Measurements from ENCODE around the gene FBXO44. TPM values are rescaled to one million over a fixed set of nuclear protein-coding genes. Genes with fewer than 3 reads are reported as not detected.

Gene FBXO44
- polyA plus RNA-seq, 3 donors = 1.5 to 17.8 (median 2.0) TPM

GRCh38 chr1:11704691-11705475 is 50.2 kb downstream of the FBXO44 start:
- Mint-ChIP-seq H3K36me3 (no peaks in the 10 kb centered on the region), H3K27ac (no peak overlapping the region), H3K9me3 (peaks cover 0 to 3% (median 0%) of the 10 kb centered on the region in 7 donors), H3K4me1 (peaks cover 4% of the 10 kb centered on the region), H3K27me3 (ENCODE audit: low read depth in 3 of 3) (peaks cover 24 to 39% (median 38%) of the 10 kb centered on the region in 3 donors), H3K4me3 (peak overlapping the region in 1 of 2 donors; percentile 55)
- 70% methylated on average over 9 of the region's 22 CpGs for WGBS (ENCODE audit: insufficient coverage)
- Histone ChIP-seq H3K9me3 (replicated peaks in 1 of 2; ENCODE audit: control insufficient read depth in 1 of 2, insufficient read depth in 1 of 2, low read length in 2 of 2) (no peaks in the 10 kb centered on the region), H3K79me2 (ENCODE audit: insufficient read depth, low read length) (no peaks in the 10 kb centered on the region), H3K27me3 (ENCODE audit: control insufficient read depth in 2 of 2, insufficient read depth in 2 of 2, low read length in 2 of 2) (peaks cover 0 to 25% of the 10 kb centered on the region in 2 donors), H3K4me2 (replicated peaks; ENCODE audit: extremely low read depth, low read length, poor library complexity, severe bottlenecking) (no peak overlapping the region), H3K27ac (ENCODE audit: low read depth in 1 of 2, low read length in 2 of 2) (no peak overlapping the region), H2AFZ (ENCODE audit: insufficient read depth, low read depth, low read length, poor library complexity, severe bottlenecking) (no peak overlapping the region), H3K9ac (ENCODE audit: insufficient read depth, low read length, poor library complexity, severe bottlenecking) (no peak overlapping the region), H3K4me3 (replicated peaks in 1 of 3; ENCODE audit: low read depth in 2 of 3, low read length in 3 of 3) (no peak overlapping the region), H4K20me1 (ENCODE audit: insufficient read depth, low read length) (no peaks in the 10 kb centered on the region), H3K36me3 (replicated peaks in 1 of 2; ENCODE audit: control insufficient read depth in 1 of 2, insufficient read depth in 2 of 2, low read length in 2 of 2) (no peaks in the 10 kb centered on the region), H3K4me1 (ENCODE audit: control insufficient read depth in 1 of 2, insufficient read depth in 2 of 2, low read length in 2 of 2) (no peaks in the 10 kb centered on the region)
- TF ChIP-seq CTCF (IDR thresholded peaks at IDR 0.05) = no peak
- no peak for DNase-seq
- intact Hi-C loops (cut with micrococcal nuclease) = no loop called here

GRCh38 chr1:11705596-11705995 is 50.9 kb downstream of the FBXO44 start:
- H3K9ac ChIP-seq (ENCODE audit: insufficient read depth, low read length, poor library complexity, severe bottlenecking) = no peak overlapping the region
- H3K79me2 ChIP-seq (ENCODE audit: insufficient read depth, low read length) = no peaks in the 10 kb centered on the region
- no peak overlapping the region for H3K27ac ChIP-seq (ENCODE audit: low read depth in 1 of 2, low read length in 2 of 2)
- H3K9me3 Mint-ChIP-seq = peaks cover 0 to 3% (median 0%) of the 10 kb centered on the region in 7 donors
- peaks cover 0 to 21% of the 10 kb centered on the region in 2 donors for H3K27me3 ChIP-seq (ENCODE audit: control insufficient read depth in 2 of 2, insufficient read depth in 2 of 2, low read length in 2 of 2)
- H3K36me3 Mint-ChIP-seq = no peaks in the 10 kb centered on the region
- intact Hi-C loops (cut with micrococcal nuclease) = no loop called here
- DNase-seq = no peak
- no peaks in the 10 kb centered on the region for H3K4me1 ChIP-seq (ENCODE audit: control insufficient read depth in 1 of 2, insufficient read depth in 2 of 2, low read length in 2 of 2)
- H4K20me1 ChIP-seq (ENCODE audit: insufficient read depth, low read length) = no peaks in the 10 kb centered on the region
- H2AFZ ChIP-seq (ENCODE audit: insufficient read depth, low read depth, low read length, poor library complexity, severe bottlenecking) = no peak overlapping the region
- H3K4me2 ChIP-seq (replicated peaks; ENCODE audit: extremely low read depth, low read length, poor library complexity, severe bottlenecking) = no peak overlapping the region
- no peaks in the 10 kb centered on the region for H3K36me3 ChIP-seq (replicated peaks in 1 of 2; ENCODE audit: control insufficient read depth in 1 of 2, insufficient read depth in 2 of 2, low read length in 2 of 2)
- no peak overlapping the region for H3K4me3 ChIP-seq (replicated peaks in 1 of 3; ENCODE audit: low read depth in 2 of 3, low read length in 3 of 3)
- 95% methylated on average over 9 of the region's 9 CpGs for WGBS (ENCODE audit: insufficient coverage)
- H3K9me3 ChIP-seq (replicated peaks in 1 of 2; ENCODE audit: control insufficient read depth in 1 of 2, insufficient read depth in 1 of 2, low read length in 2 of 2) = no peaks in the 10 kb centered on the region
- H3K27me3 Mint-ChIP-seq (ENCODE audit: low read depth in 3 of 3) = peaks cover 23 to 38% (median 37%) of the 10 kb centered on the region in 3 donors
- H3K4me3 Mint-ChIP-seq = peak overlapping the region in 1 of 2 donors; percentile 55
- H3K4me1 Mint-ChIP-seq = peaks cover 4% of the 10 kb centered on the region
- no peak for TF ChIP-seq CTCF (IDR thresholded peaks at IDR 0.05)
- peak overlapping the region in 1 of 7 donors; percentile 20 for H3K27ac Mint-ChIP-seq
